NCI-H2196 treated with DMSO at 0.1 percent for 48 hours (cell line): ENCODE results near the gene TLCD4.
"Not testable (repeated sequence)": the region's sequence is repeated elsewhere in the genome, so short reads cannot be mapped to it uniquely, and the experiment has no call there.

Experiments used
- DNase-seq: peaks from one replicate; lab custom pipeline; 2025; ENCODE audit not compliant: unreplicated experiment; lab: John Stamatoyannopoulos, UW

Gene TLCD4

DNA sequence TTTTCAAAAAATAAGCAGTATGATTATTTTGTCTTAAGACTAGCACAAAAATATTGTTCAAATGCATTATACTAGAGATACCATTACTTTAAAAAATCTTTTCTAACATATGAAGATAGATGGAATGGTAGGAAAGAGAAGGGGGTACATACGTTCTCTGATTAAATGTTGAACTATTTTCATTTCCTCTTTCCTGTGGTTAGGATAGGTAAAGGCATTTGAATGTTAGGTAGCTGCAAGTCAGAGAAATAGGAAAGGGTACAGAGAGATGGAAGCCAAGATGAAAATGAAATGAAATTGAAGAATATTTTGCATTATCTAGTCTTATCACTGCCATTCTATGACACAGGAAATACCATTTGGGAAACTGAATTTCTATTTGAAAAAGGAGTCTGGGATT lies 28.3 kb downstream of the TLCD4 start:
- no peak for DNase-seq

DNA sequence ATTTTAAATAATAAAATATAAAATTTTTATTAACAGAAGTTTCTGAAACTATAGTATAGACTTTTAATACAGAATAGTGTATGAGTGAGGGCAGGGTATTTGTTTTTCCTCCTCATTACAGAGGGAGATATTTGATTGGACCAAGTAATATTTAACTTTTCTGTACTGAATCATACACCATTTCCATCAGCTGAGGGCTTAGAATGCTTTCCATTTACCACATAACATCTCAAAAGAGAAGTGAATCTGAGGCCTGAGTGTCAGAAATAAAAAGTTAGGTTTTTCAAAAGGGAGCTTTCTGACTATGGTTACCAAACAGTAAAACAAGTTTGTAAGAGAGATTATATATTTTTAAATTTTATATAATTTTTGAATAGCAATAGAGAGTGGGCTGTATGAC lies 29.5 kb downstream of the TLCD4 start:
- no peak for DNase-seq

DNA sequence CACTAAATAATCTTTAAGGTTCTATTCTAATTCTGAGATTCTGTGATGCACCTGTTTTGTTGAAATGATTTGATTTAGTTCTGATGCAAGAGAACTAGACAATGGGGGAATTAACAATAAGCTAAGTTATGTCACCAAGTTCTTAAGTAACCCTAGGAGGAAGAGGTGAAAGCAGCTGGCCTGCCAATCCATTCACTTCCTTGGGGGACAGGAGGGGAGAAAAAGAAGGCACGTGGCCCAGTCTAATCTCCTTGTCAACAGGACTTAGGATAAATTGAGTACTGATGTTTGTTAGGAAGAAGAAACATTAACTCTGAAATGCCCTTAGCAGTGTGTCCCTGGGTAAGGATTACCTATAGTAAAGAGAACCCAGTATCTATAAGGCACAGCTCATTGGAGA lies 36.9 kb downstream of the TLCD4 start:
- no peak for DNase-seq

DNA sequence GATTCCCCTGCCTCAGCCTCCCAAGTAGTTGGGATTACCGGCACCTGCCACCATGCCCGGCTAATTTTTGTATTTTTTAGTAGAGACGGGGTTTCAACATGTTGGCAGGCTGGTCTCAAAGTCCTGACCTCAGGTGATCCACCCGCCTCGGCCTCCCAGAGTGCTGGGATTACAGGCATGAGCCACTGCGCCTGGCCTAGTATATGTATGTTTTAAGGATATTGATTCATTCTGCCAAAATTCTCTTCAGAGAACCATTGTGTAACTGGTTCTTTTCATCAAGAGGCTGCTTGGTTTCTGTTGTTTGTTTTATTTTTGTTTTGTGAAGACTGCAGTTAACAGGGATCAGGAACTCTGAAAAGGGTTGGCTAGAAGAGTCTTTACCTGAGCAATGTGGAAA lies 48.4 kb downstream of the TLCD4 start:
- DNase-seq, result not testable (repeated sequence)
